ENCODE measurements around the gene COL4A2.
A peak's percentile ranks its signal among the peaks of the same experiment; 100 is the strongest.

GRCh38 chr13:110507678-110508381 lies 200.7 kb downstream of the COL4A2 start:
- TF ChIP-seq GABPA (IDR thresholded peaks at IDR 0.05 in 1 of 2, conservative IDR thresholded peaks at IDR 0.05 in 1 of 2) (no peak), CTCF (IDR thresholded peaks at IDR 0.05; ENCODE audit: low read depth, low read length, missing input control) (peak; percentile 56), EGR1 (IDR thresholded peaks at IDR 0.05; ENCODE audit: low read depth in 2 of 2) (no peak)

Data from liver (tissue), 3 donors.